Activated CD8-positive, alpha-beta memory T cell treated with anti-CD3 and anti-CD28 coated beads for 48 hours (primary cell): Measurements from ENCODE around the gene CD300LF.

ENCODE experiments used
- DNase-seq, 3 experiments: peaks; one replicate each; pipeline ENCODE4 v3.0.0-alpha.2; 2020; ENCODE audit warnings: low read depth in 2 of 3, low spot score in 2 of 3

CD300LF gene

GRCh38 chr17:74691151-74691550 lies 21.6 kb downstream of the CD300LF start:
- no peak for DNase-seq

GRCh38 chr17:74690409-74690825 lies 22.3 kb downstream of the CD300LF start:
- no peak for DNase-seq

- DNase-seq, result no peak
Observed at GRCh38 chr17:74687886-74688285, 24.8 kb downstream of the CD300LF start.

- no peak for DNase-seq
Observed at GRCh38 chr17:74686761-74687160, 26.0 kb downstream of the CD300LF start.

- no peak for DNase-seq
Observed at GRCh38 chr17:74682471-74683190, 30.1 kb downstream of the CD300LF start.

GRCh38 chr17:74682028-74682427 lies 30.7 kb downstream of the CD300LF start:
- DNase-seq, result no peak

- DNase-seq, result no peak
Observed at GRCh38 chr17:74680941-74681340, 31.8 kb downstream of the CD300LF start.

GRCh38 chr17:74680213-74680612 lies 32.5 kb downstream of the CD300LF start:
- no peak for DNase-seq

- DNase-seq, result no peak
Observed at GRCh38 chr17:74679374-74679773, 33.3 kb downstream of the CD300LF start.

- no peak for DNase-seq
Observed at GRCh38 chr17:74678541-74678940, 34.2 kb downstream of the CD300LF start.

- DNase-seq, result no peak
Observed at GRCh38 chr17:74677558-74678466, 34.9 kb downstream of the CD300LF start.

GRCh38 chr17:74671031-74671771 lies 41.5 kb downstream of the CD300LF start:
- peak; percentile 30 to 49 (median 42) for DNase-seq

GRCh38 chr17:74670329-74670728 lies 42.4 kb downstream of the CD300LF start:
- DNase-seq, result no peak

GRCh38 chr17:74663561-74663960 lies 49.2 kb downstream of the CD300LF start:
- DNase-seq, result no peak

GRCh38 chr17:74659889-74660288 lies 52.8 kb downstream of the CD300LF start:
- no peak for DNase-seq

- no peak for DNase-seq
Observed at GRCh38 chr17:74658620-74659019, 54.1 kb downstream of the CD300LF start.

GRCh38 chr17:74654742-74655141 lies 58.0 kb downstream of the CD300LF start:
- no peak for DNase-seq

GRCh38 chr17:74652020-74652419 lies 60.7 kb downstream of the CD300LF start:
- DNase-seq, result no peak

GRCh38 chr17:74649909-74650308 lies 62.8 kb downstream of the CD300LF start:
- DNase-seq, result no peak

GRCh38 chr17:74647871-74648672 lies 64.7 kb downstream of the CD300LF start:
- no peak for DNase-seq

GRCh38 chr17:74646231-74646630 lies 66.5 kb downstream of the CD300LF start:
- DNase-seq, result no peak
